Lower leg skin (tissue), 3 donors: ENCODE measurements around the gene BMAL1.

Experiments
- CTCF ChIP-seq, 3 donors: fragments of 450-650 bp; IDR thresholded peaks; one replicate each; pipeline ENCODE4 v1.5.1; 2016; ENCODE audit warnings: antibody characterized with exemption in 3 of 3, mild to moderate bottlenecking in 3 of 3, moderate library complexity in 2 of 3
- POLR2A ChIP-seq, 2 donors: fragments of 450-650 bp; IDR thresholded peaks; one replicate each; pipeline ENCODE4 v1.6.1; 2016 to 2017; ENCODE audit warnings: antibody characterized with exemption in 2 of 2, mild to moderate bottlenecking in 1 of 2, moderate library complexity in 1 of 2

- TF ChIP-seq POLR2A (IDR thresholded peaks at IDR 0.05) = no peak
- no peak for TF ChIP-seq CTCF (IDR thresholded peaks at IDR 0.05)
These were observed 85.1 kb downstream of the BMAL1 start for GRCh38 chr11:13362596-13363109.
